Hepatocyte (in vitro differentiated cells): ENCODE data around the gene ZNF644.

Experiments used
- EZH2 ChIP-seq: fragments of 200-600 bp; sonication (generic); IDR thresholded peaks from 2 replicates; pipeline ENCODE4 v1.6.1; 2016; ENCODE audit warnings: antibody characterized with exemption, mild to moderate bottlenecking, borderline replicate concordance
- EZH2phosphoT487 ChIP-seq: fragments of 200-600 bp; sonication (generic); IDR thresholded peaks from one replicate; pipeline ENCODE4 v1.6.1; 2018; ENCODE audit warnings: antibody characterized with exemption, mild to moderate bottlenecking, low read depth, moderate library complexity; ENCODE audit not compliant: unreplicated experiment, severe bottlenecking
- TF ChIP-seq, protein P1 (sequence below): fragments of 200-600 bp; sonication (generic); IDR thresholded peaks from 2 replicates; pipeline ENCODE4 v1.5.1; 2016; ENCODE audit warnings: antibody characterized with exemption, mild to moderate bottlenecking; ENCODE audit not compliant: poor library complexity

DNA sequence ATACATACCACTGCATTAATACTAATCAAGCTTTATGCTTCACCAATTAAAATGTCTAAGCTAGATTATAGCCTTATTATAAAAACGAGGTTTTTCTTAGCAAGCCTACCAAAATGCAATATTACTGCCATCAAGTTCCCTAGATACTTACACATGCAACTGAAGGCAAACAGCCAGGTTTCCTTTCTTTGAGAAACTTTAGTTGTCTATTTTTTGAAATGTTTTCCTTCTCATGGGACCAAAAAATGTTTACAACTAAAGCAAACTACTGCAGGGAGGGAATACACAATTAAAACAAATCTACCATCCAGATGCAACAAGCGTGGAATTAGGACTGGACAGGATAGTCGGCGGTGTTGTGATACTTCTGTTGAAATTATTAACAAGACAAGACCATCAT, 1.3 kb downstream of the ZNF644 start:
- TF ChIP-seq, protein P1, sequence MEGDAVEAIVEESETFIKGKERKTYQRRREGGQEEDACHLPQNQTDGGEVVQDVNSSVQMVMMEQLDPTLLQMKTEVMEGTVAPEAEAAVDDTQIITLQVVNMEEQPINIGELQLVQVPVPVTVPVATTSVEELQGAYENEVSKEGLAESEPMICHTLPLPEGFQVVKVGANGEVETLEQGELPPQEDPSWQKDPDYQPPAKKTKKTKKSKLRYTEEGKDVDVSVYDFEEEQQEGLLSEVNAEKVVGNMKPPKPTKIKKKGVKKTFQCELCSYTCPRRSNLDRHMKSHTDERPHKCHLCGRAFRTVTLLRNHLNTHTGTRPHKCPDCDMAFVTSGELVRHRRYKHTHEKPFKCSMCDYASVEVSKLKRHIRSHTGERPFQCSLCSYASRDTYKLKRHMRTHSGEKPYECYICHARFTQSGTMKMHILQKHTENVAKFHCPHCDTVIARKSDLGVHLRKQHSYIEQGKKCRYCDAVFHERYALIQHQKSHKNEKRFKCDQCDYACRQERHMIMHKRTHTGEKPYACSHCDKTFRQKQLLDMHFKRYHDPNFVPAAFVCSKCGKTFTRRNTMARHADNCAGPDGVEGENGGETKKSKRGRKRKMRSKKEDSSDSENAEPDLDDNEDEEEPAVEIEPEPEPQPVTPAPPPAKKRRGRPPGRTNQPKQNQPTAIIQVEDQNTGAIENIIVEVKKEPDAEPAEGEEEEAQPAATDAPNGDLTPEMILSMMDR: no peak
- TF ChIP-seq EZH2 (no peak), EZH2phosphoT487 (no peak)
